ENCODE data around the gene ADAM15.

- TF ChIP-seq POLR2A (IDR thresholded peaks at IDR 0.05; ENCODE audit: low read length) (no peak), CHD2 (IDR thresholded peaks at IDR 0.05; ENCODE audit: low read length, partially characterized antibody) (no peak), KDM5A (IDR thresholded peaks at IDR 0.05) (no peak), PHF8 (IDR thresholded peaks at IDR 0.05; ENCODE audit: borderline replicate concordance, low read depth) (no peak), EP300 (IDR thresholded peaks at IDR 0.05) (no peak), CTCF (IDR thresholded peaks at IDR 0.05) (no peak), JUN (IDR thresholded peaks at IDR 0.05) (no peak), GATA3 (IDR thresholded peaks at IDR 0.05; ENCODE audit: borderline replicate concordance) (no peak), SREBF2 (IDR thresholded peaks at IDR 0.05) (no peak)
- TF ChIP-seq, protein P1, sequence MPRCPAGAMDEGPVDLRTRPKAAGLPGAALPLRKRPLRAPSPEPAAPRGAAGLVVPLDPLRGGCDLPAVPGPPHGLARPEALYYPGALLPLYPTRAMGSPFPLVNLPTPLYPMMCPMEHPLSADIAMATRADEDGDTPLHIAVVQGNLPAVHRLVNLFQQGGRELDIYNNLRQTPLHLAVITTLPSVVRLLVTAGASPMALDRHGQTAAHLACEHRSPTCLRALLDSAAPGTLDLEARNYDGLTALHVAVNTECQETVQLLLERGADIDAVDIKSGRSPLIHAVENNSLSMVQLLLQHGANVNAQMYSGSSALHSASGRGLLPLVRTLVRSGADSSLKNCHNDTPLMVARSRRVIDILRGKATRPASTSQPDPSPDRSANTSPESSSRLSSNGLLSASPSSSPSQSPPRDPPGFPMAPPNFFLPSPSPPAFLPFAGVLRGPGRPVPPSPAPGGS (IDR thresholded peaks at IDR 0.05) = no peak
These were observed 7.3 kb upstream of the ADAM15 start for GRCh38 chr1:155043793-155044192.

All from A549 (cell line).